Measurements from ENCODE around the gene SPTBN5.
"Not testable (repeated sequence)": the region's sequence is repeated elsewhere in the genome, so short reads cannot be mapped to it uniquely, and the experiment has no call there.

Gene SPTBN5

DNA sequence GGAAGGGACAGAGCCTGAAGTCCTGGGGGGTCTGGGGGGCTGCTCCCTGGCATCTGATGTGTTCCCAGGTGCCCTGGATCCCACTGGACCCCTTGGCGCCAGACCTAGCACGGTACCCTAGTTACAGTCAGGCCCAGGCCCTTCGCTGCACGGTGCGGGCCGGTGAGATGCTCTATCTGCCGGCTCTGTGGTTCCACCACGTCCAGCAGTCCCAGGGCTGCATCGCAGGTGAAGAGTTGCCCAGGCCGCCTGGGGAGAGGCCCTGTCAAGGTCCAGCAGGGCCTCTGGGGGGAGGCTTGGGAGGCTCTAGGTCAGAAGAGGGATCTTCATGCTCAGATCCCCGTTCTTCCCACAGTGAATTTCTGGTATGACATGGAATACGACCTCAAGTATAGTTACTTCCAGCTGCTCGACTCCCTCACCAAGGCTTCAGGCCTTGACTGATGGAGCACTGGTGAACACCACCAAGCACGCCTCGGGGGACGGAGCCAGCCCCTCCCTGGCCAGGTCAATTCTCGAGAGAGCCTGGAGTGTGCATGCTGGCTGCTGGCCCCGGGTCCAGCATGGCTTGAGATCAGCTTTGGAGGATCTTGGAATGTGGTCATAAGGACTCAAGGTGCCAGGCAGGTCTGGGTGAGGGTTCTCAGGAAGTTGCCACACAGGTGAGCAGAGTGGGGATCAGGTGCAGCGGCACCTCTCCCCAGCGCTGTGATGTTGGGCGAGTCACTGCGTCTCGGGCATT is 57.0 kb downstream of the SPTBN5 start:
- H3K36me3 ChIP-seq, result peaks cover 63% of the 10 kb centered on the region
- TF ChIP-seq CTCF (IDR thresholded peaks at IDR 0.05), result no peak
- H3K27me3 ChIP-seq, result no peaks in the 10 kb centered on the region
- no peaks in the 10 kb centered on the region for H3K9me3 ChIP-seq
- H3K4me1 ChIP-seq (ENCODE audit: control insufficient read depth in 1 of 2, insufficient read depth in 1 of 2, low read depth in 1 of 2, low read length in 1 of 2), result no peaks in the 10 kb centered on the region
- no peak overlapping the region for H3K4me3 ChIP-seq (ENCODE audit: low read depth in 1 of 2, low read length in 1 of 2)
- no peak overlapping the region for H3K27ac ChIP-seq

DNA sequence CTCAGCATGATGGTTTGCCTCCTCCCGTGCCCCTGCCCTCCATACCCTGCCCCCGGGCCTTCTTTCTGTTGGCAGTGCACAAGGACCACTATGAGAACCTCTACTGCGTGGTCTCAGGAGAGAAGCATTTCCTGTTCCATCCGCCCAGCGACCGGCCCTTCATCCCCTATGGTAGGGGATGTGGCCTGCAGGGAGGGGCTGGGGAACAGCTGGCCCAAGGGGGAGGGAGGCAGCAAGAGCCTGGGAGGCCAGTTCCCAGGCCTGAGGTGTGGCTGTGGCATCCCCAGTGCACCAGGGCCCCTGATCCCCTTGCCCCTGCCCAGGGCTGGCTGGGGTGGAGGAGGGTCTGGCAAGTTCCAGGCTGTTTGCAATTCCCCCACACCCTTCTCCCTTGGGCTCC is 57.8 kb downstream of the SPTBN5 start:
- Histone ChIP-seq H3K9me3 (no peaks in the 10 kb centered on the region), H3K27ac (no peak overlapping the region), H3K27me3 (no peaks in the 10 kb centered on the region), H3K4me1 (ENCODE audit: control insufficient read depth in 1 of 2, insufficient read depth in 1 of 2, low read depth in 1 of 2, low read length in 1 of 2) (no peaks in the 10 kb centered on the region), H3K4me3 (ENCODE audit: low read depth in 1 of 2, low read length in 1 of 2) (no peak overlapping the region), H3K36me3 (peaks cover 63% of the 10 kb centered on the region)
- no peak for TF ChIP-seq CTCF (IDR thresholded peaks at IDR 0.05)

GRCh38 chr15:41834096-41834495 is 59.8 kb downstream of the SPTBN5 start:
- TF ChIP-seq CTCF (IDR thresholded peaks at IDR 0.05), result no peak
- Histone ChIP-seq H3K4me3 (ENCODE audit: low read depth in 1 of 2, low read length in 1 of 2) (no peak overlapping the region), H3K27me3 (no peaks in the 10 kb centered on the region), H3K36me3 (peaks cover 52% of the 10 kb centered on the region), H3K4me1 (ENCODE audit: control insufficient read depth in 1 of 2, insufficient read depth in 1 of 2, low read depth in 1 of 2, low read length in 1 of 2) (peaks cover under 1 to 2% of the 10 kb centered on the region in 2 experiments), H3K27ac (no peak overlapping the region), H3K9me3 (no peaks in the 10 kb centered on the region)

- Histone ChIP-seq H3K27me3 (no peaks in the 10 kb centered on the region), H3K36me3 (peaks cover 47% of the 10 kb centered on the region), H3K9me3 (no peaks in the 10 kb centered on the region), H3K27ac (no peak overlapping the region), H3K4me3 (ENCODE audit: low read depth in 1 of 2, low read length in 1 of 2) (no peak overlapping the region), H3K4me1 (ENCODE audit: control insufficient read depth in 1 of 2, insufficient read depth in 1 of 2, low read depth in 1 of 2, low read length in 1 of 2) (peaks cover 10 to 11% of the 10 kb centered on the region in 2 experiments)
- no peak for TF ChIP-seq CTCF (IDR thresholded peaks at IDR 0.05)
Observed at GRCh38 chr15:41832875-41833274, 61.0 kb downstream of the SPTBN5 start.

GRCh38 chr15:41832208-41832607 is 61.6 kb downstream of the SPTBN5 start:
- H3K36me3 ChIP-seq, result peaks cover 41% of the 10 kb centered on the region
- no peak overlapping the region for H3K4me3 ChIP-seq (ENCODE audit: low read depth in 1 of 2, low read length in 1 of 2)
- H3K27me3 ChIP-seq, result peaks cover 5% of the 10 kb centered on the region
- peaks cover 14 to 18% of the 10 kb centered on the region in 2 experiments for H3K4me1 ChIP-seq (ENCODE audit: control insufficient read depth in 1 of 2, insufficient read depth in 1 of 2, low read depth in 1 of 2, low read length in 1 of 2)
- no peak overlapping the region for H3K27ac ChIP-seq
- H3K9me3 ChIP-seq, result no peaks in the 10 kb centered on the region
- TF ChIP-seq CTCF (IDR thresholded peaks at IDR 0.05), result no peak

GRCh38 chr15:41831291-41831690 is 62.6 kb downstream of the SPTBN5 start:
- H3K4me3 ChIP-seq (ENCODE audit: low read depth in 1 of 2, low read length in 1 of 2); H3K27ac ChIP-seq; H3K9me3 ChIP-seq: not testable (repeated sequence)
- peaks cover 20 to 23% of the 10 kb centered on the region in 2 experiments for H3K4me1 ChIP-seq (ENCODE audit: control insufficient read depth in 1 of 2, insufficient read depth in 1 of 2, low read depth in 1 of 2, low read length in 1 of 2)
- peaks cover 13% of the 10 kb centered on the region for H3K27me3 ChIP-seq
- H3K36me3 ChIP-seq, result peaks cover 32% of the 10 kb centered on the region
